OCI-LY1 (cell line): ENCODE data around the gene TFF3.

Source experiments
- H2AFZ ChIP-seq: fragments of 200-600 bp; sonication (generic), shearing (Covaris generic); 2 replicates; pipeline ENCODE4 v1.6.0; 2014; ENCODE audit warnings: antibody characterized with exemption, mild to moderate bottlenecking, low read length
- H3F3A ChIP-seq: fragments of 200-600 bp; sonication (generic), shearing (Covaris generic); 2 replicates; pipeline ENCODE4 v1.6.0; 2014; ENCODE audit warnings: mild to moderate bottlenecking, antibody characterized with exemption, low read length, moderate library complexity; ENCODE audit not compliant: insufficient read depth
- H3K27ac ChIP-seq: fragments of 200-600 bp; sonication (generic); 2 replicates; pipeline ENCODE4 v1.5.1; 2014; ENCODE audit warnings: low read length, mixed run types, mild to moderate bottlenecking, low read depth; ENCODE audit not compliant: poor library complexity, severe bottlenecking
- H3K27me3 ChIP-seq: fragments of 200-600 bp; sonication (generic); 2 replicates; pipeline ENCODE4 v1.6.0; 2014; ENCODE audit warnings: antibody characterized with exemption, mild to moderate bottlenecking, low read length, moderate library complexity; ENCODE audit not compliant: insufficient read depth
- H3K36me3 ChIP-seq: fragments of 200-600 bp; sonication (generic); 2 replicates; pipeline ENCODE4 v1.6.1; 2014; ENCODE audit warnings: mild to moderate bottlenecking, antibody characterized with exemption, low read length, moderate library complexity, mixed read lengths; ENCODE audit not compliant: insufficient read depth
- H3K4me1 ChIP-seq: fragments of 200-600 bp; sonication (generic); 2 replicates; pipeline ENCODE4 v1.5.1; 2014; ENCODE audit warnings: mild to moderate bottlenecking, low read length, moderate library complexity; ENCODE audit not compliant: insufficient read depth, severe bottlenecking
- H3K4me2 ChIP-seq: fragments of 200-600 bp; sonication (generic), shearing (Covaris generic); 2 replicates; pipeline ENCODE4 v1.6.1; 2014; ENCODE audit warnings: low read length
- H3K4me3 ChIP-seq: fragments of 200-600 bp; sonication (generic); 2 replicates; pipeline ENCODE4 v1.5.1; 2014; ENCODE audit warnings: low read length, low read depth, mild to moderate bottlenecking, mixed read lengths; ENCODE audit not compliant: poor library complexity, severe bottlenecking
- H3K79me2 ChIP-seq: fragments of 200-600 bp; shearing (Covaris generic); 2 replicates; pipeline ENCODE4 v1.6.1; 2016; ENCODE audit warnings: mixed run types, low read length, mixed read lengths; ENCODE audit not compliant: insufficient read depth
- H3K9ac ChIP-seq: fragments of 200-600 bp; sonication (generic), shearing (Covaris generic); 2 replicates; pipeline ENCODE4 v1.6.1; 2014; ENCODE audit warnings: mild to moderate bottlenecking, low read length, mixed read lengths
- H3K9me2 ChIP-seq: fragments of 200-600 bp; sonication (generic), shearing (Covaris generic); 2 replicates; pipeline ENCODE4 v1.6.1; 2014; ENCODE audit warnings: low read depth, mild to moderate bottlenecking, low read length, mixed read lengths
- H3K9me3 ChIP-seq: fragments of 200-600 bp; shearing (Covaris generic); 2 replicates; pipeline ENCODE4 v1.6.1; 2014; ENCODE audit warnings: low read length, mixed read lengths
- H4K20me1 ChIP-seq: fragments of 200-600 bp; sonication (generic), shearing (Covaris generic); 2 replicates; pipeline ENCODE4 v1.6.0; 2016; ENCODE audit warnings: mild to moderate bottlenecking, low read length; ENCODE audit not compliant: insufficient read depth
- CTCF ChIP-seq: fragments of 200-600 bp; sonication (generic), shearing (Covaris generic); IDR thresholded peaks from 2 replicates; pipeline ENCODE4 v1.5.1; 2017; ENCODE audit warnings: mild to moderate bottlenecking, antibody characterized with exemption, low read length, moderate library complexity, mixed read lengths
- EZH2 ChIP-seq: fragments of 200-600 bp; sonication (generic), shearing (Covaris generic); IDR thresholded peaks from 2 replicates; pipeline ENCODE4 v1.8.0; 2017; ENCODE audit warnings: borderline replicate concordance, mixed run types, mild to moderate bottlenecking, antibody characterized with exemption, low read length, moderate library complexity, mixed read lengths

The TFF3 gene

DNA sequence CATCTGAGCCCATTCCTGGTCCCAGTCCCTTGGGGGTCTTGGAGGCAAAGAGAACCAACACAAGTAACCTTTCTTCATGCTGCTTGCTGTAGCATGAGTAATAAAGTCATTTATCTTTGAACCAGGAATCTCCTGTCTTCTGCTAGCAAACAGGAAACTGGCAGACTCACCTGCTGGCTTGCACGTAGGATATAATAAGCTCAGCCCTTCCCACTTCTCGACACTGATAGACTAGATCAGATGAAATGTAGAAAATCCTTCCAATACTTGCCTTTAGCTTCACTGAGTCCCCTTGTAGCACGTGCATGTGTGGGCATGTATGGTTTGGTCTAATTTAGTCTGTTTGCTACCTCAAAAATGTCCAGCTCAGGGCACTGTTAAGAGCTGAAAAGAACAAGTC, 42.1 kb upstream of the TFF3 start:
- H3K4me3 ChIP-seq, result no peak overlapping the region

DNA sequence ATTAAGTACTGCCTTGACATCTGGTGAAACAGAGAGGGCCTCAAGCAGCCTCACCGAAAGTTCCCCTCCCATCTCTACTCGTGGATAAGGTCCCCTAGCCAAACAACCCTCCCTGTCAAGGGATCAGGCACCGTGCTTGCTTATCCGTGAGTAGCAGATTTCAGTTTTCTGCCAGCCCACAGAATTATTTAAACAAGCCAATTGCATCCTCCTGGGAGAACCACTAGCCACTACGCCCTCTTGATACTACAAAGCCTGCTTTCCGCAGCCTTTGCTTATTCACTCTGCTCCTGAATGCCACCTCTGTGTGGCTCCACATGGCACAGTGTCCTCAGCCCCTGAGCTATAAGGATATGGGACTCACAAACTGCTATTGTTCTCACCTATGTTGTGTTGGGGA, 41.4 kb upstream of the TFF3 start:
- Histone ChIP-seq H3K4me3 (no peak overlapping the region), H3K9ac (no peak overlapping the region), H3K27ac (no peak overlapping the region), H3F3A (no peaks in the 10 kb centered on the region), H3K9me2 (no peaks in the 10 kb centered on the region), H3K79me2 (no peaks in the 10 kb centered on the region), H3K36me3 (no peaks in the 10 kb centered on the region), H3K4me1 (no peaks in the 10 kb centered on the region), H2AFZ (no peak overlapping the region), H3K27me3 (peaks cover 28% of the 10 kb centered on the region; the same call in 1 of the 2 replicates), H3K9me3 (peaks cover 5% of the 10 kb centered on the region; the same call in 1 of the 2 replicates), H4K20me1 (no peaks in the 10 kb centered on the region), H3K4me2 (no peak overlapping the region)
- no peak for TF ChIP-seq CTCF
- TF ChIP-seq EZH2, result no peak

More for the DNA sequence above, 42.1 kb upstream of the TFF3 start:
- TF ChIP-seq EZH2, result no peak
- no peak for TF ChIP-seq CTCF
- Histone ChIP-seq H3K27ac (no peak overlapping the region), H3K27me3 (peaks cover 28% of the 10 kb centered on the region; the same call in 1 of the 2 replicates), H2AFZ (no peak overlapping the region), H3K4me2 (no peak overlapping the region), H4K20me1 (no peaks in the 10 kb centered on the region), H3K4me1 (no peaks in the 10 kb centered on the region), H3K36me3 (no peaks in the 10 kb centered on the region), H3F3A (no peaks in the 10 kb centered on the region), H3K9ac (no peak overlapping the region), H3K9me2 (no peaks in the 10 kb centered on the region), H3K79me2 (no peaks in the 10 kb centered on the region), H3K9me3 (peaks cover 5% of the 10 kb centered on the region; the same call in 1 of the 2 replicates)

DNA sequence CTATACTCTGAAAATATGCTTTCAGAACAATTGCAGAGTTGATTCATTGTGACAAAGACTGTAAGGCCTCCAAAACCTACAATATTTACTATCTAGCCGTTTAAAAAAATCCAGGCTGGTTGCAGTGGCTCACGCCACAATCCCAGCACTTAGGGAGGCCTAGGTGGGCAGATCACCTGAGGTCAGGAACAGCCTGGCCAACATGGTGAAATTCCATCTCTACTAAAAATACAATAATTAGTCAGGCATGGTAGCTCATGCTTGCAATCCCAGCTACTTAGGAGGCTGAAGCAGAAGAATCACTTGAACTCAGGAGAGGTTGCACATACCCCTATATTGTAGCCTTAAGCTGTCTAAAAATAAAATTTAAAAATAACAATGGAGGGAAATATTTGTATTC, 40.8 kb upstream of the TFF3 start:
- H3K27ac ChIP-seq, result no peak overlapping the region
- no peak overlapping the region for H3K4me2 ChIP-seq
- H3K79me2 ChIP-seq, result no peaks in the 10 kb centered on the region
- H3K36me3 ChIP-seq, result no peaks in the 10 kb centered on the region
- no peaks in the 10 kb centered on the region for H4K20me1 ChIP-seq
- H3K4me1 ChIP-seq, result no peaks in the 10 kb centered on the region
- H3K27me3 ChIP-seq, result peaks cover 28% of the 10 kb centered on the region; the same call in 1 of the 2 replicates
- no peaks in the 10 kb centered on the region for H3F3A ChIP-seq
- H3K9me2 ChIP-seq, result no peaks in the 10 kb centered on the region
- H3K9me3 ChIP-seq, result peaks cover 5% of the 10 kb centered on the region; the same call in 1 of the 2 replicates
- H3K4me3 ChIP-seq, result no peak overlapping the region
- TF ChIP-seq CTCF (no peak), EZH2 (no peak)
- H3K9ac ChIP-seq, result no peak overlapping the region
- H2AFZ ChIP-seq, result no peak overlapping the region
